PC-3 (cell line): ENCODE measurements around the gene RGS14.

ENCODE experiments used
- EZH2phosphoT487 ChIP-seq: fragments of 300-600 bp; sonication (generic); IDR thresholded peaks from 2 replicates; pipeline ENCODE4 v1.6.1; 2018; ENCODE audit warnings: mild to moderate bottlenecking, antibody characterized with exemption, low read length, borderline replicate concordance
- TF ChIP-seq, protein P1 (sequence below): fragments of 300-600 bp; sonication (generic); conservative IDR thresholded peaks from 2 replicates; pipeline ENCODE4 v1.5.1; 2017; ENCODE audit warnings: antibody characterized with exemption, low read depth, mild to moderate bottlenecking, low read length

DNA sequence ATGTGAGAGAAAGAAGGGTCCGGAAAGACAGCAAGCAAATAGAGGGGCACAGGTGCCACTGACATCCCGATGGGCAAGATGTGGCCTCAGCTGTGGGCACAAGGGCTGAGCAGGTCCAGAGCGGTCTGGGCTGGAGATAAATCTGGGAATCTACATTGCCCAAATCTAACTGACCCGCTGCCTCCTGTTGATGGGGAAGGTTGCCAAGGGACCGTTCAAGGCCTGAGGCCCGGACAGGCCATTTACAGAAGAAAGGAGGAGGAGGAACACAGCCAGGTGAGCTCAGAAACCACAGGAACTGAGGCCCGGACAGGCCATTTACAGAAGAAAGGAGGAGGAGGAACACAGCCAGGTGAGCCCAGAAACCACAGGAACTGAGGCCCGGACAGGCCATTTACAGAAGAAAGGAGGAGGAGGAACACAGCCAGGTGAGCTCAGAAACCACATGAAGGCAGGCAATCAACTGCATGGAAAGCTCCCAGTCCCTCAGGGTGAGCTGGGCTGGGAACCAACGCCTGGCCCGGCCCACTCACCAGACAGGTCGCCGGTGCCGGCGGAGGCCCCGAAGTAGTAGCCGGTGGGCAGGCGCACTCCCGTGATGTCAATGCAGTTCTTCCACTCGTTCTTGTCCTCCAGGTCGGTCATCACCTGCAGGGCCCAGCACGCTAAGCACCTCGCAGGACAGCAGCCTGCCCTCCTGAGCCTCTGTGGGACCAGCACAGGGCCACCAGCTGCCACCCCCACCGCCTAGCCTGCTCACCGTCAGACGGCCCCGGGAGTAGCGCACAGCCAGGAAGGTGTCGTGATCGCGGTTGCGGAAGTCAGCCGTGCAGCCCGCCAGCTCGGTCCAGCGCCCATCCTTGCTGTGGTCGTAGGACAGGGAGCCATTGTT, 20.9 kb upstream of the RGS14 start:
- TF ChIP-seq, protein P1, sequence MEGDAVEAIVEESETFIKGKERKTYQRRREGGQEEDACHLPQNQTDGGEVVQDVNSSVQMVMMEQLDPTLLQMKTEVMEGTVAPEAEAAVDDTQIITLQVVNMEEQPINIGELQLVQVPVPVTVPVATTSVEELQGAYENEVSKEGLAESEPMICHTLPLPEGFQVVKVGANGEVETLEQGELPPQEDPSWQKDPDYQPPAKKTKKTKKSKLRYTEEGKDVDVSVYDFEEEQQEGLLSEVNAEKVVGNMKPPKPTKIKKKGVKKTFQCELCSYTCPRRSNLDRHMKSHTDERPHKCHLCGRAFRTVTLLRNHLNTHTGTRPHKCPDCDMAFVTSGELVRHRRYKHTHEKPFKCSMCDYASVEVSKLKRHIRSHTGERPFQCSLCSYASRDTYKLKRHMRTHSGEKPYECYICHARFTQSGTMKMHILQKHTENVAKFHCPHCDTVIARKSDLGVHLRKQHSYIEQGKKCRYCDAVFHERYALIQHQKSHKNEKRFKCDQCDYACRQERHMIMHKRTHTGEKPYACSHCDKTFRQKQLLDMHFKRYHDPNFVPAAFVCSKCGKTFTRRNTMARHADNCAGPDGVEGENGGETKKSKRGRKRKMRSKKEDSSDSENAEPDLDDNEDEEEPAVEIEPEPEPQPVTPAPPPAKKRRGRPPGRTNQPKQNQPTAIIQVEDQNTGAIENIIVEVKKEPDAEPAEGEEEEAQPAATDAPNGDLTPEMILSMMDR: no peak
- TF ChIP-seq EZH2phosphoT487: no peak
